ENCODE measurements around the gene BAG2. TPM values are rescaled to one million over a fixed set of nuclear protein-coding genes. Genes with fewer than 3 reads are reported as not detected.

The BAG2 gene
- total and polyA plus RNA-seq, 3 experiments from 2014 or later, result 2.3 to 10.4 (median 10.2) TPM

DNA sequence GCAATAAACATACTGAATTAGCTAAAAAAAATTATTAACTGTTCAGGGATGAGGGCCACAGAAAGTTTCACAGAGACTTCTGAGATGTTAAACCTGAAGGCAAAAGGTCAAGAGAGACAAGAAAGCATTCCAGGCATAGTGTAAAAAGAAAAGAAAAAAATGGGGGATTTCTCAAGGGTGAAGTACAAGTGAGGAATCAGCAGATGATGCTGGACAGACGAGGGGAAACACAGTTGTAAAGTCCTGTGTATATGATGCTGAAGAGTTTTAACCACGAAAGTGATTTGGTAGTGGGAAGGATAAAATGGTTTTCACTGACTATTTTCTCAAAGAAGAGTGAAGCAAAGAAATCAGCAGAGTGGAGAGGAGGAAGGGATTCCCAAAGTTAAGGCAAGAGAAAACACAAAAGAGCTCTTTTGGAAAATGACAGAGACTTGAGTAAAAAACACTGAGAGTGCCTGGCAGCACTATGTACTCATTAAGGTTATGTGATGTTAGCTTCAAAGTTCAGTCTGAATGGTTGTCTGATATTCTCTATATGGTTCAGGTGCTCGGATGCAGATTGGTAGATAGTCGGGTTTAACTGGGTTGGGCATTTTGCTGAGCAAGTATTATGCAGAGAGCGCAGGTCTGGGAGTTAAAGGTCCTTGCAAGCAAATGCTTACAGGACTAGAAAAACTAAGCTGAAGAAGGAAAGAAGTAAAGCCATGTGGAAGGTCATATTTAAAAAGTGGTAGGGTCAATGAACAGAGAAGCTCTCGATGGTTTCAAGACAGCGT lies 33.6 kb downstream of the BAG2 start:
- no peaks in the 10 kb centered on the region for H3K4me1 ChIP-seq (ENCODE audit: insufficient read depth, low read length)
- no peak for DNase-seq
- no peak overlapping the region for H3K4me3 ChIP-seq (ENCODE audit: low read length)
- H3K4me3 Mint-ChIP-seq, result no peak overlapping the region
- peaks cover 0 to 2% of the 10 kb centered on the region in 2 donors for H3K27me3 Mint-ChIP-seq
- no peaks in the 10 kb centered on the region for H3K27me3 ChIP-seq (ENCODE audit: insufficient read depth, low read length, poor library complexity, severe bottlenecking)
- H3K4me1 Mint-ChIP-seq, result no peaks in the 10 kb centered on the region
- H3K36me3 ChIP-seq (ENCODE audit: insufficient read depth, low read length), result no peaks in the 10 kb centered on the region
- no peak overlapping the region for H3K27ac ChIP-seq (ENCODE audit: low read depth, low read length)
- H3K36me3 Mint-ChIP-seq, result no peaks in the 10 kb centered on the region
- H3K9me3 ChIP-seq (ENCODE audit: low read length), result no peaks in the 10 kb centered on the region
- no peak overlapping the region for H3K27ac Mint-ChIP-seq
- ChIA-PET POLR2A (no interaction called here), CTCF (no interaction called here)
- H3K9me3 Mint-ChIP-seq, result no peaks in the 10 kb centered on the region

GRCh38 chr6:57207141-57207540 lies 35.0 kb downstream of the BAG2 start:
- Histone ChIP-seq H3K36me3 (ENCODE audit: insufficient read depth, low read length) (no peaks in the 10 kb centered on the region), H3K4me3 (ENCODE audit: low read length) (no peak overlapping the region), H3K27me3 (ENCODE audit: insufficient read depth, low read length, poor library complexity, severe bottlenecking) (no peaks in the 10 kb centered on the region), H3K9me3 (ENCODE audit: low read length) (no peaks in the 10 kb centered on the region), H3K27ac (ENCODE audit: low read depth, low read length) (no peak overlapping the region), H3K4me1 (ENCODE audit: insufficient read depth, low read length) (no peaks in the 10 kb centered on the region)
- DNase-seq, result no peak
- H3K9me3 Mint-ChIP-seq, result no peaks in the 10 kb centered on the region
- no peaks in the 10 kb centered on the region for H3K36me3 Mint-ChIP-seq
- H3K4me1 Mint-ChIP-seq, result no peaks in the 10 kb centered on the region
- H3K27ac Mint-ChIP-seq, result peak overlapping the region in 1 of 8 donors; percentile 46
- H3K27me3 Mint-ChIP-seq, result peaks cover 0 to 2% of the 10 kb centered on the region in 2 donors
- H3K4me3 Mint-ChIP-seq, result no peak overlapping the region
- ChIA-PET POLR2A (no interaction called here), CTCF (no interaction called here)

DNA sequence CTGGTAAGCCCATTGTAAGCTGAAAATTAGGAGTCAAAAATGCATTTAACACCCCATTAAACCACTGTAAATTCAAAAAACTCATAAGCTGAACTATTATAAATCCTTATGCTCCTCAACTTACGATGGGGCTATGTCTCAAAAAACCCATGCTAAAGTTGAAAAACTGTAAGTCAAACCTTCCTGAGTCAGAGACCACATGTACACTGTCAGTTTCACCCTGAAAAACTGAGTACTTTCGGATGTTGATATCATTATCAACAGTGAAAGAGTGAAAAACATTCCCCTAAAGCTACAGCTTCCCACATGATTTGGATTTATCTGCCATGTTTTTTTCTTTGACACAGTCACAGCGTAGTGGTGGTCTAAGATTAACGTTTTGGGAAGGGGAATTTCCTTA lies 35.7 kb downstream of the BAG2 start:
- POLR2A ChIA-PET, result no interaction called here
- no peak overlapping the region for H3K4me3 ChIP-seq (ENCODE audit: low read length)

GRCh38 chr6:57209030-57209429 lies 36.9 kb downstream of the BAG2 start:
- CTCF ChIA-PET, result no interaction called here
- H3K4me1 ChIP-seq (ENCODE audit: insufficient read depth, low read length), result peaks cover 7% of the 10 kb centered on the region
- no peak overlapping the region for H3K27ac Mint-ChIP-seq

More for the DNA sequence above, 35.7 kb downstream of the BAG2 start:
- Mint-ChIP-seq H3K4me3 (no peak overlapping the region), H3K4me1 (no peaks in the 10 kb centered on the region), H3K36me3 (no peaks in the 10 kb centered on the region), H3K27ac (no peak overlapping the region), H3K9me3 (no peaks in the 10 kb centered on the region), H3K27me3 (no peaks in the 10 kb centered on the region)
- H3K27me3 ChIP-seq (ENCODE audit: insufficient read depth, low read length, poor library complexity, severe bottlenecking), result no peaks in the 10 kb centered on the region
- H3K27ac ChIP-seq (ENCODE audit: low read depth, low read length), result no peak overlapping the region
- no peaks in the 10 kb centered on the region for H3K36me3 ChIP-seq (ENCODE audit: insufficient read depth, low read length)
- no peak for DNase-seq
- no peaks in the 10 kb centered on the region for H3K4me1 ChIP-seq (ENCODE audit: insufficient read depth, low read length)
- CTCF ChIA-PET, result no interaction called here
- H3K9me3 ChIP-seq (ENCODE audit: low read length), result no peaks in the 10 kb centered on the region

DNA sequence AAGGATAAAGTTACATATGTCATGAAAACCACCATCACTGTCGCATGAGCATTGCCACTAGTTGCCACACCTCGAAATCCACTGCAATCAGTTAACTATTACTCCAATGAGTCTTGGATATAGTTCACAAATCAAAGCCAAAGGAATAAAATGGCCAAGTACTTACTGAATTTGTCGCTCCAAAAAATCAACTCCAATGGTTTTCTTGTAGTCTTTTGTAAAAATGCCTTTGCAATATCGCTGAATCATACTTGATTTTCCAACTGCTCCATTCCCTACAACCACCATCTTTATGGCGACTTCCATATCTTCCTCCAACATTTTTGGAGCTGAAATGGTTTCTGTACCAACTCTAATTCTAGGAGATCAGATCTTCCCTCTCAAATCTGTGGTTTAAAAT lies 37.9 kb downstream of the BAG2 start:
- no peak overlapping the region for H3K4me3 Mint-ChIP-seq

More at GRCh38 chr6:57209030-57209429, 36.9 kb downstream of the BAG2 start:
- Histone ChIP-seq H3K4me3 (ENCODE audit: low read length) (no peak overlapping the region), H3K27me3 (ENCODE audit: insufficient read depth, low read length, poor library complexity, severe bottlenecking) (no peaks in the 10 kb centered on the region), H3K36me3 (ENCODE audit: insufficient read depth, low read length) (no peaks in the 10 kb centered on the region), H3K9me3 (ENCODE audit: low read length) (no peaks in the 10 kb centered on the region), H3K27ac (ENCODE audit: low read depth, low read length) (no peak overlapping the region)
- Mint-ChIP-seq H3K36me3 (no peaks in the 10 kb centered on the region), H3K4me1 (peaks cover 2 to 6% (median 6%) of the 10 kb centered on the region in 3 donors), H3K4me3 (no peak overlapping the region), H3K27me3 (peaks cover 0 to 3% of the 10 kb centered on the region in 2 donors), H3K9me3 (no peaks in the 10 kb centered on the region)
- POLR2A ChIA-PET, result no interaction called here
- no peak for DNase-seq

DNA sequence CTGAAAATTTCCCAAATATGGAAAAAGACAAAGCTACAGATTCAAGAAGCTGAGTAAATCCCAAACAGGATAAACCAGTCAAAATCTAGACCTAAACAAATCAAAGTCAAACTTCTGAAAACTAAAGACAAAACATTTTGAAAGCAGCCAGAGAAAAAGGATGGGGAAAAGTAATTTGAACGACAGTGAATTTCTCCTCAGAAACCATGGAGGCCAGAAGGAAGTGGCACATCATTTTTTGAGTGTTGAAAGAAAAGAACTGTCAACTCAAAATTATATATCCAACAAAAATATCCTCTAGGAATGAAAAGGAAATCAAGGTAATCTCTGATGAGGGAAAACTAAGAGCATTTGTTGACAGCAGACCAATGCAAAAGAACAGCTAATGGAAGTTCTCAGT lies 43.1 kb downstream of the BAG2 start:
- Histone ChIP-seq H3K36me3 (ENCODE audit: insufficient read depth, low read length) (no peaks in the 10 kb centered on the region), H3K27ac (ENCODE audit: low read depth, low read length) (no peak overlapping the region), H3K4me3 (ENCODE audit: low read length) (no peak overlapping the region), H3K9me3 (ENCODE audit: low read length) (peaks cover 5% of the 10 kb centered on the region), H3K4me1 (ENCODE audit: insufficient read depth, low read length) (peaks cover 19% of the 10 kb centered on the region), H3K27me3 (ENCODE audit: insufficient read depth, low read length, poor library complexity, severe bottlenecking) (no peaks in the 10 kb centered on the region)
- DNase-seq, result no peak
- Mint-ChIP-seq H3K27me3 (peaks cover 6 to 18% of the 10 kb centered on the region in 2 donors), H3K4me3 (no peak overlapping the region), H3K36me3 (no peaks in the 10 kb centered on the region), H3K4me1 (peaks cover 7 to 18% (median 13%) of the 10 kb centered on the region in 3 donors), H3K9me3 (peaks cover 0 to 6% (median 0%) of the 10 kb centered on the region in 5 donors), H3K27ac (no peak overlapping the region)
- POLR2A ChIA-PET, result no interaction called here
- CTCF ChIA-PET, result no interaction called here

More for the DNA sequence above, 37.9 kb downstream of the BAG2 start:
- Histone ChIP-seq H3K27me3 (ENCODE audit: insufficient read depth, low read length, poor library complexity, severe bottlenecking) (no peaks in the 10 kb centered on the region), H3K9me3 (ENCODE audit: low read length) (no peaks in the 10 kb centered on the region), H3K27ac (ENCODE audit: low read depth, low read length) (no peak overlapping the region), H3K4me1 (ENCODE audit: insufficient read depth, low read length) (peaks cover 18% of the 10 kb centered on the region), H3K36me3 (ENCODE audit: insufficient read depth, low read length) (no peaks in the 10 kb centered on the region), H3K4me3 (ENCODE audit: low read length) (no peak overlapping the region)
- H3K27me3 Mint-ChIP-seq, result peaks cover under 1 to 3% of the 10 kb centered on the region in 2 donors
- no peak for DNase-seq
- H3K36me3 Mint-ChIP-seq, result no peaks in the 10 kb centered on the region
- peaks cover 0 to 5% (median 0%) of the 10 kb centered on the region in 5 donors for H3K9me3 Mint-ChIP-seq
- ChIA-PET CTCF (no interaction called here), POLR2A (no interaction called here)
- H3K4me1 Mint-ChIP-seq, result peaks cover 7 to 17% (median 13%) of the 10 kb centered on the region in 3 donors
- no peak overlapping the region for H3K27ac Mint-ChIP-seq

- CTCF ChIA-PET, result no interaction called here
- H3K27me3 Mint-ChIP-seq, result peaks cover 8 to 18% of the 10 kb centered on the region in 2 donors
These were observed 44.3 kb downstream of the BAG2 start for GRCh38 chr6:57216235-57217101.

GRCh38 chr6:57217270-57217669 lies 45.1 kb downstream of the BAG2 start:
- ChIA-PET CTCF (no interaction called here), POLR2A (no interaction called here)
- no peak overlapping the region for H3K27ac ChIP-seq (ENCODE audit: low read depth, low read length)
- H3K27ac Mint-ChIP-seq, result no peak overlapping the region
- H3K4me1 ChIP-seq (ENCODE audit: insufficient read depth, low read length), result peaks cover 19% of the 10 kb centered on the region
- no peaks in the 10 kb centered on the region for H3K36me3 ChIP-seq (ENCODE audit: insufficient read depth, low read length)
- peaks cover 5% of the 10 kb centered on the region for H3K9me3 ChIP-seq (ENCODE audit: low read length)
- peaks cover 10 to 18% of the 10 kb centered on the region in 2 donors for H3K27me3 Mint-ChIP-seq
- H3K4me3 ChIP-seq (ENCODE audit: low read length), result no peak overlapping the region
- DNase-seq, result no peak
- H3K4me3 Mint-ChIP-seq, result no peak overlapping the region
- H3K4me1 Mint-ChIP-seq, result peaks cover 13 to 26% (median 20%) of the 10 kb centered on the region in 3 donors
- H3K9me3 Mint-ChIP-seq, result peaks cover 0 to 6% (median 0%) of the 10 kb centered on the region in 5 donors
- peaks cover 0 to 5% (median 0%) of the 10 kb centered on the region in 3 donors for H3K36me3 Mint-ChIP-seq
- H3K27me3 ChIP-seq (ENCODE audit: insufficient read depth, low read length, poor library complexity, severe bottlenecking), result no peaks in the 10 kb centered on the region

More at GRCh38 chr6:57216235-57217101, 44.3 kb downstream of the BAG2 start:
- H3K4me3 Mint-ChIP-seq, result no peak overlapping the region
- peaks cover 5% of the 10 kb centered on the region for H3K9me3 ChIP-seq (ENCODE audit: low read length)
- peaks cover 11 to 22% (median 17%) of the 10 kb centered on the region in 3 donors for H3K4me1 Mint-ChIP-seq
- no peak for DNase-seq
- no peaks in the 10 kb centered on the region for H3K36me3 ChIP-seq (ENCODE audit: insufficient read depth, low read length)
- no peak overlapping the region for H3K27ac ChIP-seq (ENCODE audit: low read depth, low read length)
- no peak overlapping the region for H3K4me3 ChIP-seq (ENCODE audit: low read length)
- H3K4me1 ChIP-seq (ENCODE audit: insufficient read depth, low read length), result peaks cover 19% of the 10 kb centered on the region
- H3K27me3 ChIP-seq (ENCODE audit: insufficient read depth, low read length, poor library complexity, severe bottlenecking), result no peaks in the 10 kb centered on the region
- no peak overlapping the region for H3K27ac Mint-ChIP-seq
- H3K36me3 Mint-ChIP-seq, result peaks cover 0 to 1% (median 0%) of the 10 kb centered on the region in 3 donors
- H3K9me3 Mint-ChIP-seq, result peaks cover 0 to 6% (median 0%) of the 10 kb centered on the region in 5 donors
- POLR2A ChIA-PET, result no interaction called here

Measured in CD8-positive, alpha-beta memory T cell (primary cell).